ENCODE data around the gene CTSL.

DNA sequence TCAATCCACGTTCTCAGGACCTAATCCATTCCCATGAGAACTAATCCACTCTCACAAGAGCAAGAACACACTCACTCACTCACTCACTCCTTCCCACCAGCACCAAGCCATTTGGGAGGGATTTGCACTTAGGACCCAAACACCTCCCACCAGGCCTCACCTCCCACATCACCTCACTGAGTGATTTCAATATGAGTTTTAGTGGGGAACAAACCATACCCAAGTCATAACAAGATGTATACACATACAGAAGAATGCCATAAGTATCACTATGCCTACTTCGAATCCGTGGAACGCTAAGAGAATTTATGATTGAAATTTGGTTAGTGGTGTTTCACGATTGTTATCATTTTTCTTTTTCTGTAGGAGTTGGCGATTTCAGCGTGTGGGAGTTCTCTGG is 29.3 kb upstream of the CTSL start:
- TF ChIP-seq EZH2phosphoT487 (IDR thresholded peaks at IDR 0.05; ENCODE audit: insufficient read depth, low read depth) (no peak), EZH2 (IDR thresholded peaks at IDR 0.05; ENCODE audit: insufficient read depth, poor library complexity, severe bottlenecking) (no peak)

Data from GM23248 (cell line).